Liver (tissue), 3 donors: Measurements from ENCODE around the gene PAGE2B.

Experiments
- JUND ChIP-seq, 2 donors: IDR thresholded peaks; 2 replicates each; pipeline ENCODE4 v1.6.1; 2016; ENCODE audit warnings: antibody characterized with exemption in 2 of 2
- RXRA ChIP-seq, 2 donors: IDR thresholded peaks; 2 replicates each; pipeline ENCODE4 v1.6.1; 2017 to 2018; ENCODE audit warnings: antibody characterized with exemption in 2 of 2, mild to moderate bottlenecking in 1 of 2
- TAF1 ChIP-seq: conservative IDR thresholded peaks from 2 replicates; pipeline ENCODE4 v1.6.1; 2016; ENCODE audit warnings: antibody characterized with exemption, mild to moderate bottlenecking
- TF ChIP-seq, protein P1 (sequence below): fragments of 150-350 bp; IDR thresholded peaks from 2 replicates; pipeline ENCODE4 v1.5.1; 2017; ENCODE audit warnings: improper control_type of control experiment, low read depth, low read length; ENCODE audit not compliant: missing input control
- TF ChIP-seq, protein P2 (sequence below): IDR thresholded peaks from 2 replicates; pipeline ENCODE4 v1.6.1; 2016; ENCODE audit warnings: antibody characterized with exemption
- donor health status: healthy.
- donor health status: healthy.

DNA sequence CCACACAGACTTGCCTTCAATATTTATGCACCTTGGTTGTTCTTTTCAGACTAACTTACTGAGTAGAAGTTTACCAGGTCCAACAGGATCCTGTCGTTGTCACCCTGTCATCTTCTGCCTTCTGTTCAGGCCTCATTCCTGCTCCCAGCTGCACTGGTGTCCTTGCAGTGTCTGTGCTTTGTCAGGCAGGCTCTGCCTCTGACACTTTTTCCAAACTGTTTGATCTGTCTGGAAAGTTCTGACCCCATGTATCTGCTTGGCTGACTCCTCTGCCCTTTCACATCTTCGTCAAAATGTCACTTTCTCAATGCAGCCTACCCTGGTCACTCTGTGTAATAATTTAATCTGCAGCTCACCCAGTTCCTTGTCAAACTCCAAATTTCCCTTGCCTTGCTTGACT, 23.9 kb downstream of the PAGE2B start:
- TF ChIP-seq, protein P1, sequence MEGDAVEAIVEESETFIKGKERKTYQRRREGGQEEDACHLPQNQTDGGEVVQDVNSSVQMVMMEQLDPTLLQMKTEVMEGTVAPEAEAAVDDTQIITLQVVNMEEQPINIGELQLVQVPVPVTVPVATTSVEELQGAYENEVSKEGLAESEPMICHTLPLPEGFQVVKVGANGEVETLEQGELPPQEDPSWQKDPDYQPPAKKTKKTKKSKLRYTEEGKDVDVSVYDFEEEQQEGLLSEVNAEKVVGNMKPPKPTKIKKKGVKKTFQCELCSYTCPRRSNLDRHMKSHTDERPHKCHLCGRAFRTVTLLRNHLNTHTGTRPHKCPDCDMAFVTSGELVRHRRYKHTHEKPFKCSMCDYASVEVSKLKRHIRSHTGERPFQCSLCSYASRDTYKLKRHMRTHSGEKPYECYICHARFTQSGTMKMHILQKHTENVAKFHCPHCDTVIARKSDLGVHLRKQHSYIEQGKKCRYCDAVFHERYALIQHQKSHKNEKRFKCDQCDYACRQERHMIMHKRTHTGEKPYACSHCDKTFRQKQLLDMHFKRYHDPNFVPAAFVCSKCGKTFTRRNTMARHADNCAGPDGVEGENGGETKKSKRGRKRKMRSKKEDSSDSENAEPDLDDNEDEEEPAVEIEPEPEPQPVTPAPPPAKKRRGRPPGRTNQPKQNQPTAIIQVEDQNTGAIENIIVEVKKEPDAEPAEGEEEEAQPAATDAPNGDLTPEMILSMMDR, result no peak
- TF ChIP-seq, protein P2, sequence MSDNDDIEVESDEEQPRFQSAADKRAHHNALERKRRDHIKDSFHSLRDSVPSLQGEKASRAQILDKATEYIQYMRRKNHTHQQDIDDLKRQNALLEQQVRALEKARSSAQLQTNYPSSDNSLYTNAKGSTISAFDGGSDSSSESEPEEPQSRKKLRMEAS, result no peak
- TF ChIP-seq JUND (IDR thresholded peaks at IDR 0.05) (no peak), TAF1 (no peak), RXRA (IDR thresholded peaks at IDR 0.05) (no peak)
